GM18499 (cell line): ENCODE data around the gene RRP1B.
"Not testable (repeated sequence)": the region's sequence is repeated elsewhere in the genome, so short reads cannot be mapped to it uniquely, and the experiment has no call there.

Experiments used
- ATAC-seq: cut with Tn5 transposase; IDR thresholded peaks from one replicate; pipeline ENCODE4 v1.9.1; 2021; ENCODE audit warnings: moderate number of reproducible peaks; ENCODE audit not compliant: insufficient read depth, unreplicated experiment

The RRP1B gene

GRCh38 chr21:43696214-43696613, 36.9 kb downstream of the RRP1B start:
- ATAC-seq: no peak

GRCh38 chr21:43697758-43698643, 38.6 kb downstream of the RRP1B start:
- ATAC-seq: no peak

GRCh38 chr21:43699492-43699777, 40.1 kb downstream of the RRP1B start:
- ATAC-seq: not testable (repeated sequence)

GRCh38 chr21:43699933-43700599, 40.7 kb downstream of the RRP1B start:
- ATAC-seq: no peak

- no peak for ATAC-seq
These were observed 42.8 kb downstream of the RRP1B start for GRCh38 chr21:43701936-43702784.

- ATAC-seq: no peak
These were observed 43.4 kb downstream of the RRP1B start for GRCh38 chr21:43702785-43703034.

GRCh38 chr21:43703035-43703880, 43.9 kb downstream of the RRP1B start:
- no peak for ATAC-seq

- no peak for ATAC-seq
These were observed 48.1 kb downstream of the RRP1B start for GRCh38 chr21:43707462-43707861.

GRCh38 chr21:43708745-43709381, 49.5 kb downstream of the RRP1B start:
- ATAC-seq: no peak

GRCh38 chr21:43712268-43712942, 53.0 kb downstream of the RRP1B start:
- no peak for ATAC-seq

GRCh38 chr21:43713123-43713522, 53.8 kb downstream of the RRP1B start:
- not testable (repeated sequence) for ATAC-seq

GRCh38 chr21:43716376-43717165, 57.2 kb downstream of the RRP1B start:
- ATAC-seq: no peak

GRCh38 chr21:43717166-43717853, 58.0 kb downstream of the RRP1B start:
- no peak for ATAC-seq

- no peak for ATAC-seq
These were observed 58.9 kb downstream of the RRP1B start for GRCh38 chr21:43717967-43718871.

- ATAC-seq: peak; percentile 28
These were observed 59.8 kb downstream of the RRP1B start, which contains the start of gene PDXK for GRCh38 chr21:43718872-43719747. PDXK (plus strand) TSS chr21:43719129; CDS start chr21:43719295, 166 bp downstream.
